ENCODE measurements around the gene SLC6A1. TPM values are rescaled to one million over a fixed set of nuclear protein-coding genes. Genes with fewer than 3 reads are reported as not detected.

SLC6A1 gene
- total and polyA plus RNA-seq, 2 of the 13 experiments (the other 11 are each of a cell fraction or from before 2014, with no cell fraction given), result not detected

GRCh38 chr3:11020764-11021163 lies 28.2 kb downstream of the SLC6A1 start (continued):
- TF ChIP-seq HBP1 (CRISPR knock-in tag; IDR thresholded peaks at IDR 0.05; ENCODE audit: low read depth) (no peak), FIP1L1 (IDR thresholded peaks at IDR 0.05; ENCODE audit: borderline replicate concordance, insufficient read depth, low read depth, low read length) (no peak), SMAD1 (CRISPR knock-in tag; IDR thresholded peaks at IDR 0.05; ENCODE audit: borderline replicate concordance, low read depth) (no peak), PAWR (CRISPR knock-in tag; IDR thresholded peaks at IDR 0.05; ENCODE audit: borderline replicate concordance) (no peak), ISL2 (CRISPR knock-in tag; IDR thresholded peaks at IDR 0.05) (no peak), ZNF775 (CRISPR knock-in tag; IDR thresholded peaks at IDR 0.05; ENCODE audit: borderline replicate concordance) (no peak), PRPF4 (IDR thresholded peaks at IDR 0.05; ENCODE audit: low read depth, low read length, poor library complexity, severe bottlenecking) (no peak), POLR2AphosphoS2 (IDR thresholded peaks at IDR 0.05; ENCODE audit: low read depth, low read length) (no peak)

- Histone ChIP-seq H3K79me2 (ENCODE audit: insufficient read depth, low read length) (no peaks in the 10 kb centered on the region), H3K27me3 (ENCODE audit: control insufficient read depth in 1 of 2, insufficient read depth in 2 of 2, low read length in 2 of 2) (peaks cover 1 to 15% of the 10 kb centered on the region in 2 experiments; a peak in 2 of 5 replicates), H2AFZ (ENCODE audit: low read length) (no peak overlapping the region), H3K9me3 (ENCODE audit: low read length) (no peaks in the 10 kb centered on the region), H3K36me3 (replicated peaks in 1 of 2; ENCODE audit: control insufficient read depth in 1 of 2, insufficient read depth in 2 of 2, low read length in 2 of 2) (no peaks in the 10 kb centered on the region), H3K4me1 (ENCODE audit: insufficient read depth, low read length) (no peaks in the 10 kb centered on the region), H3K4me2 (ENCODE audit: low read depth, low read length) (no peak overlapping the region), H3K9ac (ENCODE audit: insufficient read depth, low read depth, low read length) (no peak overlapping the region), H4K20me1 (ENCODE audit: insufficient read depth, low read length) (no peaks in the 10 kb centered on the region), H3K4me3 (replicated peaks in 1 of 3; ENCODE audit: insufficient read depth in 1 of 3, low read depth in 2 of 3, low read length in 3 of 3) (no peak overlapping the region), H3K27ac (ENCODE audit: extremely low read length, insufficient read depth, low read length) (no peak overlapping the region)
- BruUV-seq (replicated peaks), result no TSS peak
- POLR2A ChIA-PET, result no interaction called here
- intact Hi-C loops (cut with micrococcal nuclease; ENCODE audit: unreplicated experiment), result no loop called here
- ATAC-seq, result no peak
- CTCF ChIA-PET (ENCODE audit: low intra/inter-chr PET ratio, low total read pairs), result no interaction called here
- DNase-seq (ENCODE audit: low spot score), result no peak
- TF ChIP-seq JUND (CRISPR knock-in tag; IDR thresholded peaks at IDR 0.05), result no peak
- TF ChIP-seq ZNF567 (CRISPR knock-in tag; IDR thresholded peaks at IDR 0.05; ENCODE audit: borderline replicate concordance), result no peak
- no peak for TF ChIP-seq MIXL1 (CRISPR knock-in tag; IDR thresholded peaks at IDR 0.05)
- no peak for TF ChIP-seq ZNF629 (CRISPR knock-in tag; conservative IDR thresholded peaks at IDR 0.05)
- no peak for TF ChIP-seq TBP (CRISPR knock-in tag; IDR thresholded peaks at IDR 0.05)
- TF ChIP-seq ZNF746 (CRISPR knock-in tag; IDR thresholded peaks at IDR 0.05), result no peak
- TF ChIP-seq MEF2D (CRISPR knock-in tag; IDR thresholded peaks at IDR 0.05), result no peak
- FAIRE-seq, result no peak
- WGBS (ENCODE audit: low lambda C conversion rate), result 57% methylated on average over 8 of the region's 8 CpGs
- in situ Hi-C loops (cut with HindIII; ENCODE audit: extremely low pct_ligation_motif_present, low pct_unique_long_range_greater_than_20kb), result no loop called here
These were observed 29.1 kb downstream of the SLC6A1 start for GRCh38 chr3:11021611-11022011.

Data from HepG2 (cell line).